Left ventricle myocardium inferior (tissue), 1 donor: ENCODE data around the gene RNF187. TPM values are rescaled to one million over a fixed set of nuclear protein-coding genes. Genes with fewer than 3 reads are reported as not detected.

Experiments used
- DNase-seq: peaks from one replicate; pipeline ENCODE4 v3.0.0-alpha.2; 2020
- H3K27ac ChIP-seq: fragments of 200-600 bp; replicated peaks from 2 replicates; pipeline ENCODE4 v1.8.0; 2021
- H3K27me3 ChIP-seq: fragments of 200-600 bp; 2 replicates; pipeline ENCODE4 v1.8.0; 2021; ENCODE audit warnings: low read depth
- H3K36me3 ChIP-seq: fragments of 200-600 bp; 2 replicates; pipeline ENCODE4 v1.8.0; 2021
- H3K4me1 ChIP-seq: fragments of 200-600 bp; 2 replicates; pipeline ENCODE4 v1.8.0; 2021
- H3K4me3 ChIP-seq: fragments of 200-600 bp; 2 replicates; pipeline ENCODE4 v1.8.0; 2021; ENCODE audit warnings: mild to moderate bottlenecking, moderate library complexity
- H3K9me3 ChIP-seq: fragments of 200-600 bp; replicated peaks from 2 replicates; pipeline ENCODE4 v1.8.0; 2021
- intact Hi-C: fragments of 100-400 bp; cut with micrococcal nuclease; formaldehyde crosslinking; loops from one replicate; pipeline ENCODE4 v1.11.0; 2022
- total RNA-seq: library from RNA; stranded (reverse); fragmentation: NEBNext Ultra II Directional; extraction: Animal tissue kit (Norgen Biotek cat#: 25700); gene quantifications from one replicate; pipeline ENCODE4 v1.2.1, GENCODE V29; 2021
- TF ChIP-seq, protein P1 (sequence below): fragments of 200-600 bp; IDR thresholded peaks from 2 replicates; pipeline ENCODE4 v1.8.0; 2021; ENCODE audit warnings: antibody characterized with exemption, mild to moderate bottlenecking, borderline replicate concordance
- donor health status: DM: no; HTN: yes; CAD: no; lungs with severe emphysema.

The RNF187 gene
- total RNA-seq, 1 donor from 2014 or later: 79.5 TPM

DNA sequence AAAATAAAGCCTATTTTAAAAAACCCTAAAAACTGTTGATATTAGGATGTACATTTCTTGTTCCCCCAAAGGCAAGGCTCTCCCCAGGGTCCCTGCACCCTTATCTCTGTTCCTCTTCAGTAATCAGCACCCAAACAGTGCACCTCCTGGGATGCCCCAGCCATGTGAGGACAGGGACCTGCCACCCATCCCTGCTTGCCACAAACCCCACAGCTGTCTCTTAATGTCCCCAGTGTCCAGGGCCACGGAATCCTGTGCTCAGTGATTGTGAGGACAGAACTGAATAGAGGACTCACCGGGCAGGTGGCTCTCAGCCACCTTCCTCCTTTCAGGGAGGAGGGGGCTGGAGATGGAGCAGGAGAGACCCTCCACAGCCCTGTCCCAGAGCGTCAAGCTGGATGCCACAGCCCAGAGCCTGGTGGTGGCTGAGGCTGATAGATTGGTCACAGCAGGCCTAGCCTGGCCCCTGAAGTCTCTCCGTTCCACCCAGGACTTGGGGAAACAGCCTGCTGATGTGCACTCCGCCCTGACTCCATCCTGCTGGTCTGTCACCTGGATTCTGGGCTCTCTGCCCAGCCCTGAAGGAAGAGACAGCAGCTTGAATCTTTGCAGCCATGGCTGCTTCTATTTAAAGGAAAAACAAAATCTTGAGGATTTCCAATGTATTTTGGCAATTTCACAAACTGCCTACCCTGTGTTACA is 23.1 kb downstream of the RNF187 start:
- H3K36me3 ChIP-seq: no peaks in the 10 kb centered on the region
- H3K4me1 ChIP-seq: no peaks in the 10 kb centered on the region
- no peak for DNase-seq
- peaks cover 14% of the 10 kb centered on the region for H3K27me3 ChIP-seq
- no peaks in the 10 kb centered on the region for H3K9me3 ChIP-seq
- H3K4me3 ChIP-seq: no peak overlapping the region
- intact Hi-C loops: no loop called here
- TF ChIP-seq, protein P1, sequence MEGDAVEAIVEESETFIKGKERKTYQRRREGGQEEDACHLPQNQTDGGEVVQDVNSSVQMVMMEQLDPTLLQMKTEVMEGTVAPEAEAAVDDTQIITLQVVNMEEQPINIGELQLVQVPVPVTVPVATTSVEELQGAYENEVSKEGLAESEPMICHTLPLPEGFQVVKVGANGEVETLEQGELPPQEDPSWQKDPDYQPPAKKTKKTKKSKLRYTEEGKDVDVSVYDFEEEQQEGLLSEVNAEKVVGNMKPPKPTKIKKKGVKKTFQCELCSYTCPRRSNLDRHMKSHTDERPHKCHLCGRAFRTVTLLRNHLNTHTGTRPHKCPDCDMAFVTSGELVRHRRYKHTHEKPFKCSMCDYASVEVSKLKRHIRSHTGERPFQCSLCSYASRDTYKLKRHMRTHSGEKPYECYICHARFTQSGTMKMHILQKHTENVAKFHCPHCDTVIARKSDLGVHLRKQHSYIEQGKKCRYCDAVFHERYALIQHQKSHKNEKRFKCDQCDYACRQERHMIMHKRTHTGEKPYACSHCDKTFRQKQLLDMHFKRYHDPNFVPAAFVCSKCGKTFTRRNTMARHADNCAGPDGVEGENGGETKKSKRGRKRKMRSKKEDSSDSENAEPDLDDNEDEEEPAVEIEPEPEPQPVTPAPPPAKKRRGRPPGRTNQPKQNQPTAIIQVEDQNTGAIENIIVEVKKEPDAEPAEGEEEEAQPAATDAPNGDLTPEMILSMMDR: no peak
- no peak overlapping the region for H3K27ac ChIP-seq

GRCh38 chr1:228510803-228511413 is 23.7 kb downstream of the RNF187 start:
- no peak overlapping the region for H3K27ac ChIP-seq
- H3K9me3 ChIP-seq: no peaks in the 10 kb centered on the region
- no peaks in the 10 kb centered on the region for H3K36me3 ChIP-seq
- no peak overlapping the region for H3K4me3 ChIP-seq
- no peaks in the 10 kb centered on the region for H3K4me1 ChIP-seq
- intact Hi-C loops: no loop called here
- H3K27me3 ChIP-seq: peaks cover 14% of the 10 kb centered on the region
- DNase-seq: no peak
- TF ChIP-seq, protein P1: no peak

GRCh38 chr1:228511546-228512445 is 24.6 kb downstream of the RNF187 start:
- Histone ChIP-seq H3K4me1 (no peaks in the 10 kb centered on the region), H3K27me3 (peaks cover 14% of the 10 kb centered on the region), H3K4me3 (no peak overlapping the region), H3K36me3 (no peaks in the 10 kb centered on the region), H3K27ac (no peak overlapping the region), H3K9me3 (no peaks in the 10 kb centered on the region)
- intact Hi-C loops: no loop called here
- TF ChIP-seq, protein P1: no peak
- no peak for DNase-seq

DNA sequence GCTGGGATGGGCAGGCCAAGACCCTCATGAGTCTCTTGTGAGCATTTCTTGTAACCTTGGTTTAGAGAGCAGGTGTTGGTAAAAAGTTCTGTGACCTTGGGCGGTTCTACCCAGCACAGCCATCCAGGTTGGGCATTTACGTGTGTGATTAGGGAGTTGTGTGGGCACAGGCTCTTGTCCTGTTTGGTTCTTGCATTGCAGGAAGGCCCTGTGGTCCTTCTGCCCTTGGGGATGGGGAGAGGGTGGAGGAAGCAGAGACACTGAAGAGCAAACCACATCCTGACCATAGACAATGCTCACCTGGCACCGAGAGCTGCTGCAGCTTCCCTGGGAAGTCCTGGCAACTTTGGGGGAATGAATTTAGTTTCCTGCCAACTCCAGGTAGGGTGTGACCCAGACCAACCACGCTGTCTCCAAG is 25.6 kb downstream of the RNF187 start:
- H3K27me3 ChIP-seq: peaks cover 17% of the 10 kb centered on the region
- no peak for DNase-seq
- intact Hi-C loops: no loop called here

More for the DNA sequence above, 25.6 kb downstream of the RNF187 start:
- H3K27ac ChIP-seq: no peak overlapping the region
- no peaks in the 10 kb centered on the region for H3K36me3 ChIP-seq
- no peak overlapping the region for H3K4me3 ChIP-seq
- no peaks in the 10 kb centered on the region for H3K4me1 ChIP-seq
- TF ChIP-seq, protein P1: no peak
- H3K9me3 ChIP-seq: no peaks in the 10 kb centered on the region
